Measurements from ENCODE around the gene NUDT1. TPM values are rescaled to one million over a fixed set of nuclear protein-coding genes. Genes with fewer than 3 reads are reported as not detected.

The NUDT1 gene
- total RNA-seq, 1 donor from 2014 or later, result 12.3 TPM

- DNase-seq (ENCODE audit: extremely low read depth, low read depth, low spot score), result no peak
Measured at GRCh38 chr7:2295936-2296620, 54.1 kb downstream of the NUDT1 start.

GRCh38 chr7:2296832-2297231, 54.8 kb downstream of the NUDT1 start:
- DNase-seq (ENCODE audit: extremely low read depth, low read depth, low spot score), result no peak

DNA sequence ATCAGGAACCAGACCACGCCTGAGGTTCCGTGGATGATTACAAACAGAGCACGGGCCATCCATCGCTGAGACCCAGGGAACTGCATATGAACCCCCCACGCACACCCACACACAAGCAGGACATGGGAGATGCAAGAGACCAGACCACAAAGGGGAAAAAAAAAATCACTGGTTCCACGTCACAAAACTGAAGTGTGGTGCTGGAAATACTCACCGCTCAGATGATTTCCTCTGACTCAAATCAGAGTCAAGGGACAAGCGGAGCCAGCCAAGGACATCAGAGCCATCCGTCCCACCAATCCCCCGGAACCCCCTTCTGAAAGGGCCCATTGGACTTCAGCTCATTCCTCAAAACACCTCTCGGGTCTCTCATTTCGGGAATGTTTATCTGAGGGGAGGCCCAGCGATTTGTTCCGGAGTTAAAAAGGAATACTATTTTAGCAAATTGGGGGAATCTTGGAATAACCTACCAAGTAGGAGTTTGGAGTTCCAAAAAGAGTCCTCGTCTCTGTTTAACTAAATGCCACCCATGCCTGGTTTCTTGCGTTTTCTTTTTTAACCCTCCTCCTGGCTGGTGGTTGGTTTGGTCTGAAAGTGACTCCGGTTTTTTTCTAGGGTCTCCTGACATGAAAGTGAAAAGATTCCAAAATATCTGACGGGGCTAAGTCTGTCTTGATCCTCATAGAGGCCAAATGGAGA, 57.3 kb downstream of the NUDT1 start:
- no peak for DNase-seq (ENCODE audit: extremely low read depth, low read depth, low spot score)

DNA sequence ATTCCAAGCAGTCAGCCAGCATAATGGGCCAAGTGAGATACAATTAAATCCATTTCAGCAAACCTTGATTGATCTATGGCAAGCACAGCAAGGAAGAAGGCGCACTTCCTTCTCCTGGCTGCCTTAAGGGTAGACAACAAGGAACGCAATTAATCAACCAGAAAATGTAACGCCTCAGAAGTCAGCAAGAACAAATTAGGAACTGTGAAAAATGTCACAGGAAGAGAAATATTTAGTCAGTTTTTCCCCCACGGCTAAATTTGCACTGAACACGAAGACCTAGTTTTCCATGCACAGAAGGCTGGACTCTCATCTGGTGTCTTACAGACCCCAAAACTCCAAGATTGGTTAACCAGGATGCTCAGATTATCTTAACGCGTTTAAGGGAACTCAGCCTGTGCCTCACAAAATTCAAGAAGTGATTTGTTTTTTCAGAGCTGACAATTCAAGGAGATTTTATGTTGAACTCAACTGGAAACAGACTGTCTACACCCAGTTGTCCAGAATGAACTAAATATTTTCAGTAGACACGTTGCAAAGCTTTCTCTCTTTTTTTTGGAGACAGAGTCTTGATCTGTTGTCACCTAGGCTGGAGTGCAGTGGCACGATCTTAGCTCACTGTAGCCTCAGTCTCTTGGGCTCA, 58.0 kb downstream of the NUDT1 start:
- DNase-seq (ENCODE audit: extremely low read depth, low read depth, low spot score), result no peak

Other genes starting within 250 kb of the NUDT1 start
- 36.6 and 59.4 TPM in 2 replicates for gene MAD1L1, start 9.3 kb upstream of the NUDT1 start, total RNA-seq
- 13.1 and 20.9 TPM in 2 replicates for gene MRM2, start within 50 bp of the NUDT1 start, total RNA-seq
- 37.5 and 54.4 TPM in 2 replicates for gene SNX8, start 72.2 kb downstream of the NUDT1 start, total RNA-seq
- gene EIF3B, start 112.6 kb downstream of the NUDT1 start, total RNA-seq, result 150 and 181 TPM in 2 replicates
- gene CHST12, start 161.4 kb downstream of the NUDT1 start, total RNA-seq, result 22.2 and 32.6 TPM in 2 replicates
- not detected in 2 replicates for gene GRIFIN, start 234.2 kb downstream of the NUDT1 start, total RNA-seq

Measured in glomerular endothelial cell (primary cell).